GM18909 (cell line): ENCODE results near the gene RFX2.
"Not testable (repeated sequence)": the region's sequence is repeated elsewhere in the genome, so short reads cannot be mapped to it uniquely, and the experiment has no call there.

Experiments
- ATAC-seq: cut with Tn5 transposase; IDR thresholded peaks from one replicate; pipeline ENCODE4 v1.9.1; 2021; ENCODE audit warnings: mild to moderate bottlenecking; ENCODE audit not compliant: unreplicated experiment, poor library complexity

The RFX2 gene

GRCh38 chr19:6020972-6021805 lies 89.1 kb downstream of the RFX2 start:
- ATAC-seq = no peak

GRCh38 chr19:6020166-6020882 lies 90.0 kb downstream of the RFX2 start:
- ATAC-seq = no peak

- ATAC-seq = no peak
Observed at GRCh38 chr19:6018786-6019185, 91.5 kb downstream of the RFX2 start.

- no peak for ATAC-seq
Observed at GRCh38 chr19:6017576-6017975, 92.7 kb downstream of the RFX2 start.

GRCh38 chr19:6015841-6016545 lies 94.3 kb downstream of the RFX2 start:
- no peak for ATAC-seq

- ATAC-seq = no peak
Observed at GRCh38 chr19:6014551-6015135, 95.7 kb downstream of the RFX2 start.

- ATAC-seq = no peak
Observed at GRCh38 chr19:6012426-6013170, 97.7 kb downstream of the RFX2 start.

GRCh38 chr19:6011794-6012193 lies 98.5 kb downstream of the RFX2 start:
- ATAC-seq = no peak

GRCh38 chr19:6011206-6011605 lies 99.1 kb downstream of the RFX2 start:
- ATAC-seq = no peak

- no peak for ATAC-seq
Observed at GRCh38 chr19:6010107-6010506, 100.2 kb downstream of the RFX2 start.

- no peak for ATAC-seq
Observed at GRCh38 chr19:6007866-6008265, 102.4 kb downstream of the RFX2 start.

GRCh38 chr19:6006896-6007295 lies 103.4 kb downstream of the RFX2 start:
- ATAC-seq = no peak

- ATAC-seq = not testable (repeated sequence)
Observed at GRCh38 chr19:6006070-6006446, 104.2 kb downstream of the RFX2 start.

GRCh38 chr19:6005321-6006069 lies 104.8 kb downstream of the RFX2 start:
- no peak for ATAC-seq

- no peak for ATAC-seq
Observed at GRCh38 chr19:6003976-6004375, 106.3 kb downstream of the RFX2 start.

- no peak for ATAC-seq
Observed at GRCh38 chr19:6002591-6002990, 107.7 kb downstream of the RFX2 start.

GRCh38 chr19:6000228-6000847 lies 110.0 kb downstream of the RFX2 start:
- ATAC-seq = no peak

GRCh38 chr19:5999693-6000092 lies 110.6 kb downstream of the RFX2 start:
- no peak for ATAC-seq

- ATAC-seq = no peak
Observed at GRCh38 chr19:5997371-5997770, 112.9 kb downstream of the RFX2 start.
